HepG2 (cell line): ENCODE data around the gene TRPM5. TPM values are rescaled to one million over a fixed set of nuclear protein-coding genes. Genes with fewer than 3 reads are reported as not detected.

Experiments used
- FOXA1 ChIP-seq, 2 experiments: fragments of 450-650 bp in 1 of 2; sonication (generic) in 1 of 2; formaldehyde crosslinking in 1 of 2; IDR thresholded peaks; 2 replicates each; pipeline versions ENCODE4 v1.4.0 to v1.6.1; 2016 to 2020; ENCODE audit warnings: missing genetic modification reagents in 1 of 2
- HOXA5 ChIP-seq: sonication (generic); formaldehyde crosslinking; IDR thresholded peaks from 2 replicates; pipeline ENCODE4 v1.4.0; 2020; ENCODE audit warnings: missing genetic modification reagents
- MEIS1 ChIP-seq: sonication (generic); formaldehyde crosslinking; IDR thresholded peaks from 2 replicates; pipeline ENCODE4 v1.9.0; 2021; ENCODE audit warnings: mild to moderate bottlenecking, missing genetic modification reagents, moderate library complexity, borderline replicate concordance
- MTF2 ChIP-seq: sonication (generic); formaldehyde crosslinking; IDR thresholded peaks from 2 replicates; pipeline ENCODE4 v1.5.0; 2020; ENCODE audit warnings: missing genetic modification reagents, borderline replicate concordance
- NR2F2 ChIP-seq: IDR thresholded peaks from 2 replicates; pipeline ENCODE4 v1.6.1; 2012; ENCODE audit warnings: low read depth, inconsistent platforms, borderline replicate concordance
- POLR2G ChIP-seq: fragments of 200-400 bp; formaldehyde crosslinking; IDR thresholded peaks from 2 replicates; pipeline ENCODE4 v1.6.1; 2018; ENCODE audit warnings: mild to moderate bottlenecking, low read depth, low read length, moderate library complexity
- SIN3B ChIP-seq: fragments of 150-350 bp; IDR thresholded peaks from 2 replicates; pipeline ENCODE4 v1.6.1; 2014; ENCODE audit warnings: low read length
- SRF ChIP-seq: IDR thresholded peaks from 2 replicates; pipeline ENCODE4 v1.6.1; 2011; ENCODE audit warnings: mild to moderate bottlenecking, low read depth, low read length, moderate library complexity
- THAP11 ChIP-seq: IDR thresholded peaks from 2 replicates; pipeline ENCODE4 v1.6.1; 2016; ENCODE audit warnings: missing biosample characterization, missing genetic modification reagents
- ZFP37 ChIP-seq: sonication (generic); formaldehyde crosslinking; IDR thresholded peaks from 2 replicates; pipeline ENCODE4 v1.4.0; 2020; ENCODE audit warnings: missing genetic modification reagents, borderline replicate concordance
- ZMYM4 ChIP-seq: sonication (generic); formaldehyde crosslinking; IDR thresholded peaks from 2 replicates; pipeline ENCODE4 v1.8.1; 2023; ENCODE audit warnings: mild to moderate bottlenecking, missing genetic modification reagents
- ZNF205 ChIP-seq: IDR thresholded peaks from 2 replicates; pipeline ENCODE4 v1.6.1; 2018; ENCODE audit warnings: missing biosample characterization, missing genetic modification reagents
- ZNF263 ChIP-seq: sonication (generic); formaldehyde crosslinking; IDR thresholded peaks from 2 replicates; pipeline ENCODE4 v1.4.0; 2020; ENCODE audit warnings: missing genetic modification reagents
- ZNF30 ChIP-seq: sonication (generic); formaldehyde crosslinking; IDR thresholded peaks from 2 replicates; pipeline ENCODE4 v1.5.0; 2020; ENCODE audit warnings: mild to moderate bottlenecking, missing genetic modification reagents
- ZNF317 ChIP-seq: sonication (generic); formaldehyde crosslinking; IDR thresholded peaks from 2 replicates; pipeline ENCODE4 v1.5.0; 2020; ENCODE audit warnings: mild to moderate bottlenecking, missing genetic modification reagents
- ZNF333 ChIP-seq: sonication (generic); formaldehyde crosslinking; IDR thresholded peaks from 2 replicates; pipeline ENCODE4 v1.4.0; 2020; ENCODE audit warnings: mild to moderate bottlenecking, missing genetic modification reagents, borderline replicate concordance
- ZNF431 ChIP-seq: sonication (generic); formaldehyde crosslinking; IDR thresholded peaks from 2 replicates; pipeline ENCODE4 v1.9.0; 2022; ENCODE audit warnings: missing genetic modification reagents, low read depth, mild to moderate bottlenecking, borderline replicate concordance
- ZNF678 ChIP-seq: sonication (generic); formaldehyde crosslinking; IDR thresholded peaks from 2 replicates; pipeline ENCODE4 v1.4.0; 2020; ENCODE audit warnings: mild to moderate bottlenecking, missing genetic modification reagents
- polyA plus RNA-seq, 8 experiments: library from polyadenylated mRNA; depleted of rRNA in 3 of 8; stranded (reverse) in 7 of 8; unstranded in 1 of 8; fragments of >200 nt; fragmentation: Illumina TruSeq in 4 of 8; extraction: Trizol in 4 of 8; gene quantifications; 2 replicates each; pipeline versions ENCODE4 v1.2.1 to v1.2.3, GENCODE V29; 2011 to 2016; ENCODE audit warnings: low read depth in 4 of 8, missing spikeins in 1 of 8, mixed read lengths in 1 of 8; ENCODE audit not compliant: insufficient read depth in 1 of 8
- total RNA-seq, 5 experiments: library from RNA; depleted of rRNA; stranded (reverse); fragments of >200 nt; fragmentation: Illumina TruSeq; extraction: Trizol; gene quantifications; 2 replicates each; pipeline ENCODE4 v1.2.3, GENCODE V29; 2016; ENCODE audit warnings: low read depth in 1 of 5
- TF ChIP-seq, protein P1 (sequence below): IDR thresholded peaks from 2 replicates; pipeline ENCODE4 v1.6.1; 2016; ENCODE audit warnings: missing compliant biosample characterization, missing genetic modification reagents, borderline replicate concordance
- TF ChIP-seq, protein P2 (sequence below), 2 experiments: sonication (generic) in 1 of 2; formaldehyde crosslinking in 1 of 2; IDR thresholded peaks; 2 replicates each; pipeline versions ENCODE4 v1.4.0 to v1.6.1; 2018 to 2020; ENCODE audit warnings: missing genetic modification reagents in 2 of 2, borderline replicate concordance in 1 of 2, low read depth in 1 of 2, mild to moderate bottlenecking in 1 of 2, missing biosample characterization in 1 of 2
- TF ChIP-seq, protein P3 (sequence below): sonication (generic); formaldehyde crosslinking; IDR thresholded peaks from 2 replicates; pipeline ENCODE4 v1.4.0; 2020; ENCODE audit warnings: missing genetic modification reagents, borderline replicate concordance
- TF ChIP-seq, protein P4 (sequence below): sonication (generic); formaldehyde crosslinking; IDR thresholded peaks from 2 replicates; pipeline ENCODE4 v1.4.0; 2020; ENCODE audit warnings: missing genetic modification reagents

TRPM5 gene
- total and polyA plus RNA-seq, 2 of the 13 experiments (the other 11 are each of a cell fraction or from before 2014, with no cell fraction given), result 0.12 TPM; not detected in 1

GRCh38 chr11:2420502-2421225, 23.6 kb downstream of the TRPM5 start (continued):
- no peak for TF ChIP-seq FOXA1 (IDR thresholded peaks at IDR 0.05)
- no peak for TF ChIP-seq FOXA1 (CRISPR knock-in tag; IDR thresholded peaks at IDR 0.05)
- no peak for TF ChIP-seq MTF2
- no peak for TF ChIP-seq ZNF205 (CRISPR knock-in tag)
- no peak for TF ChIP-seq ZNF678 (CRISPR knock-in tag)
- TF ChIP-seq ZNF263 (CRISPR knock-in tag), result peak; percentile 88
- no peak for TF ChIP-seq ZMYM4 (CRISPR knock-in tag)
- no peak for TF ChIP-seq ZNF431 (CRISPR knock-in tag)
- TF ChIP-seq, protein P1, sequence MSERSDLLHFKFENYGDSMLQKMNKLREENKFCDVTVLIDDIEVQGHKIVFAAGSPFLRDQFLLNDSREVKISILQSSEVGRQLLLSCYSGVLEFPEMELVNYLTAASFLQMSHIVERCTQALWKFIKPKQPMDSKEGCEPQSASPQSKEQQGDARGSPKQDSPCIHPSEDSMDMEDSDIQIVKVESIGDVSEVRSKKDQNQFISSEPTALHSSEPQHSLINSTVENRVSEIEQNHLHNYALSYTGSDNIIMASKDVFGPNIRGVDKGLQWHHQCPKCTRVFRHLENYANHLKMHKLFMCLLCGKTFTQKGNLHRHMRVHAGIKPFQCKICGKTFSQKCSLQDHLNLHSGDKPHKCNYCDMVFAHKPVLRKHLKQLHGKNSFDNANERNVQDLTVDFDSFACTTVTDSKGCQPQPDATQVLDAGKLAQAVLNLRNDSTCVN (CRISPR knock-in tag), result no peak
- no peak for TF ChIP-seq ZNF317
- no peak for TF ChIP-seq NR2F2
- TF ChIP-seq, protein P2, sequence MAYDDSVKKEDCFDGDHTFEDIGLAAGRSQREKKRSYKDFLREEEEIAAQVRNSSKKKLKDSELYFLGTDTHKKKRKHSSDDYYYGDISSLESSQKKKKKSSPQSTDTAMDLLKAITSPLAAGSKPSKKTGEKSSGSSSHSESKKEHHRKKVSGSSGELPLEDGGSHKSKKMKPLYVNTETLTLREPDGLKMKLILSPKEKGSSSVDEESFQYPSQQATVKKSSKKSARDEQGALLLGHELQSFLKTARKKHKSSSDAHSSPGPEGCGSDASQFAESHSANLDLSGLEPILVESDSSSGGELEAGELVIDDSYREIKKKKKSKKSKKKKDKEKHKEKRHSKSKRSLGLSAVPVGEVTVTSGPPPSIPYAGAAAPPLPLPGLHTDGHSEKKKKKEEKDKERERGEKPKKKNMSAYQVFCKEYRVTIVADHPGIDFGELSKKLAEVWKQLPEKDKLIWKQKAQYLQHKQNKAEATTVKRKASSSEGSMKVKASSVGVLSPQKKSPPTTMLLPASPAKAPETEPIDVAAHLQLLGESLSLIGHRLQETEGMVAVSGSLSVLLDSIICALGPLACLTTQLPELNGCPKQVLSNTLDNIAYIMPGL (CRISPR knock-in tag; IDR thresholded peaks at IDR 0.05; ENCODE audit: borderline replicate concordance in 1 of 2, low read depth in 1 of 2), result peak; percentile 37 to 82; a peak in 3 of 4 replicates
- TF ChIP-seq, protein P3, sequence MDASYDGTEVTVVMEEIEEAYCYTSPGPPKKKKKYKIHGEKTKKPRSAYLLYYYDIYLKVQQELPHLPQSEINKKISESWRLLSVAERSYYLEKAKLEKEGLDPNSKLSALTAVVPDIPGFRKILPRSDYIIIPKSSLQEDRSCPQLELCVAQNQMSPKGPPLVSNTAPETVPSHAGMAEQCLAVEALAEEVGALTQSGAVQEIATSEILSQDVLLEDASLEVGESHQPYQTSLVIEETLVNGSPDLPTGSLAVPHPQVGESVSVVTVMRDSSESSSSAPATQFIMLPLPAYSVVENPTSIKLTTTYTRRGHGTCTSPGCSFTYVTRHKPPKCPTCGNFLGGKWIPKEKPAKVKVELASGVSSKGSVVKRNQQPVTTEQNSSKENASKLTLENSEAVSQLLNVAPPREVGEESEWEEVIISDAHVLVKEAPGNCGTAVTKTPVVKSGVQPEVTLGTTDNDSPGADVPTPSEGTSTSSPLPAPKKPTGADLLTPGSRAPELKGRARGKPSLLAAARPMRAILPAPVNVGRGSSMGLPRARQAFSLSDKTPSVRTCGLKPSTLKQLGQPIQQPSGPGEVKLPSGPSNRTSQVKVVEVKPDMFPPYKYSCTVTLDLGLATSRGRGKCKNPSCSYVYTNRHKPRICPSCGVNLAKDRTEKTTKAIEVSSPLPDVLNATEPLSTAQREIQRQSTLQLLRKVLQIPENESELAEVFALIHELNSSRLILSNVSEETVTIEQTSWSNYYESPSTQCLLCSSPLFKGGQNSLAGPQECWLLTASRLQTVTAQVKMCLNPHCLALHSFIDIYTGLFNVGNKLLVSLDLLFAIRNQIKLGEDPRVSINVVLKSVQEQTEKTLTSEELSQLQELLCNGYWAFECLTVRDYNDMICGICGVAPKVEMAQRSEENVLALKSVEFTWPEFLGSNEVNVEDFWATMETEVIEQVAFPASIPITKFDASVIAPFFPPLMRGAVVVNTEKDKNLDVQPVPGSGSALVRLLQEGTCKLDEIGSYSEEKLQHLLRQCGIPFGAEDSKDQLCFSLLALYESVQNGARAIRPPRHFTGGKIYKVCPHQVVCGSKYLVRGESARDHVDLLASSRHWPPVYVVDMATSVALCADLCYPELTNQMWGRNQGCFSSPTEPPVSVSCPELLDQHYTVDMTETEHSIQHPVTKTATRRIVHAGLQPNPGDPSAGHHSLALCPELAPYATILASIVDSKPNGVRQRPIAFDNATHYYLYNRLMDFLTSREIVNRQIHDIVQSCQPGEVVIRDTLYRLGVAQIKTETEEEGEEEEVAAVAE (CRISPR knock-in tag), result no peak
- 0 out of 2 replicates have a peak, but pooled peaks have one; percentile 35 for TF ChIP-seq HOXA5 (CRISPR knock-in tag)
- peak; percentile 77 for TF ChIP-seq THAP11
- no peak for TF ChIP-seq SRF
- TF ChIP-seq SIN3B, result no peak
- TF ChIP-seq MEIS1 (CRISPR knock-in tag), result no peak
- TF ChIP-seq ZNF333 (CRISPR knock-in tag), result no peak
- no peak for TF ChIP-seq POLR2G
- TF ChIP-seq ZNF30 (CRISPR knock-in tag), result no peak
- TF ChIP-seq ZFP37, result no peak
- TF ChIP-seq, protein P4, sequence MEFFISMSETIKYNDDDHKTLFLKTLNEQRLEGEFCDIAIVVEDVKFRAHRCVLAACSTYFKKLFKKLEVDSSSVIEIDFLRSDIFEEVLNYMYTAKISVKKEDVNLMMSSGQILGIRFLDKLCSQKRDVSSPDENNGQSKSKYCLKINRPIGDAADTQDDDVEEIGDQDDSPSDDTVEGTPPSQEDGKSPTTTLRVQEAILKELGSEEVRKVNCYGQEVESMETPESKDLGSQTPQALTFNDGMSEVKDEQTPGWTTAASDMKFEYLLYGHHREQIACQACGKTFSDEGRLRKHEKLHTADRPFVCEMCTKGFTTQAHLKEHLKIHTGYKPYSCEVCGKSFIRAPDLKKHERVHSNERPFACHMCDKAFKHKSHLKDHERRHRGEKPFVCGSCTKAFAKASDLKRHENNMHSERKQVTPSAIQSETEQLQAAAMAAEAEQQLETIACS (CRISPR knock-in tag), result no peak
